ENCODE measurements around the gene SLC13A2. TPM values are rescaled to one million over a fixed set of nuclear protein-coding genes. Genes with fewer than 3 reads are reported as not detected.

The SLC13A2 gene
- polyA plus RNA-seq, 1 experiment = not detected

DNA sequence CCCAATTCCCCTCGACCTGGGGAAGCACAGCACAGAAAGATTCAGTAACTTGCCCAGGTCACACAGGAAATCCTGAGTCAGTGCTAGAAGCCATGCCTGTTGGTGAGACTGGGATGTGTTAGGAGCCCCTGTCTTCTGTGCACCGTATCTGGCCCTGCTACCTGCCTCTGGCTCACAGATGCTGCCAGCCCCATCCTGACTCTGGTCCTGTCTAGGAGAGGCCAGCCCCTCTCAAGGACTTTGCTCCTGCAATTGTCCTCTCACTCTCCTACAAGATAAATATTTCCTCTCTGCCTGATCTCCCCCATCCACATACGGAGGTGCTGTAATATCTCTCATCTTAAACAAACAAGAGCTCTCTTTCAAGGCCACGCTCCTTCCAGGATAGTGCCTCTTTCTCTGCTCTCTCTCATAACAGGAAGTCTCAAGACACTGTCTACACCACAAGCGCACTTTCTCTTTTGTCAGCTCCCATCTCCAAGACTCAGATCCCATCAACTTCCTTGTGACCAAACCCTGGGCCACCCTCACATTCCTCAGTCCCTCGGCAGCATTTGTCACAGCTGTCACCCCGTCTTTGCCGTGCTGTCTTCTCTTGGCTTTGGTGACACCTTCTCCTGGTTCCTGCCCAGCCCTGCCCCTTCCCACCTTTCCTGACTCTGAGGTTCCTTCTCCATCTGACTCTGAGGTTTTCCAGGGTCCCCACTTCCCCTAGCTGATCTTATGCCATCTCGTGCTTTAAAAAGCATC is 1.9 kb downstream of the SLC13A2 start:
- Histone ChIP-seq H3K9me3 (ENCODE audit: control insufficient read depth, insufficient read depth, low read length) (no peaks in the 10 kb centered on the region), H3K27me3 (ENCODE audit: control insufficient read depth, insufficient read depth, low read length) (peaks cover 38% of the 10 kb centered on the region), H3K27ac (ENCODE audit: low read depth, low read length) (no peak overlapping the region), H3K4me3 (ENCODE audit: low read depth, low read length) (no peak overlapping the region)
- POLR2A ChIA-PET = no interaction called here
- CTCF ChIA-PET = interaction anchor here (1.3 kb wide), 1 partner anchor 66 kb away, joined by 3 read pairs; no protein-coding TSS in a partner anchor
- TF ChIP-seq, protein P1, sequence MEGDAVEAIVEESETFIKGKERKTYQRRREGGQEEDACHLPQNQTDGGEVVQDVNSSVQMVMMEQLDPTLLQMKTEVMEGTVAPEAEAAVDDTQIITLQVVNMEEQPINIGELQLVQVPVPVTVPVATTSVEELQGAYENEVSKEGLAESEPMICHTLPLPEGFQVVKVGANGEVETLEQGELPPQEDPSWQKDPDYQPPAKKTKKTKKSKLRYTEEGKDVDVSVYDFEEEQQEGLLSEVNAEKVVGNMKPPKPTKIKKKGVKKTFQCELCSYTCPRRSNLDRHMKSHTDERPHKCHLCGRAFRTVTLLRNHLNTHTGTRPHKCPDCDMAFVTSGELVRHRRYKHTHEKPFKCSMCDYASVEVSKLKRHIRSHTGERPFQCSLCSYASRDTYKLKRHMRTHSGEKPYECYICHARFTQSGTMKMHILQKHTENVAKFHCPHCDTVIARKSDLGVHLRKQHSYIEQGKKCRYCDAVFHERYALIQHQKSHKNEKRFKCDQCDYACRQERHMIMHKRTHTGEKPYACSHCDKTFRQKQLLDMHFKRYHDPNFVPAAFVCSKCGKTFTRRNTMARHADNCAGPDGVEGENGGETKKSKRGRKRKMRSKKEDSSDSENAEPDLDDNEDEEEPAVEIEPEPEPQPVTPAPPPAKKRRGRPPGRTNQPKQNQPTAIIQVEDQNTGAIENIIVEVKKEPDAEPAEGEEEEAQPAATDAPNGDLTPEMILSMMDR (IDR thresholded peaks at IDR 0.05; ENCODE audit: low read depth, low read length) = no peak
- no peak for DNase-seq (ENCODE audit: low read depth, low spot score)

DNA sequence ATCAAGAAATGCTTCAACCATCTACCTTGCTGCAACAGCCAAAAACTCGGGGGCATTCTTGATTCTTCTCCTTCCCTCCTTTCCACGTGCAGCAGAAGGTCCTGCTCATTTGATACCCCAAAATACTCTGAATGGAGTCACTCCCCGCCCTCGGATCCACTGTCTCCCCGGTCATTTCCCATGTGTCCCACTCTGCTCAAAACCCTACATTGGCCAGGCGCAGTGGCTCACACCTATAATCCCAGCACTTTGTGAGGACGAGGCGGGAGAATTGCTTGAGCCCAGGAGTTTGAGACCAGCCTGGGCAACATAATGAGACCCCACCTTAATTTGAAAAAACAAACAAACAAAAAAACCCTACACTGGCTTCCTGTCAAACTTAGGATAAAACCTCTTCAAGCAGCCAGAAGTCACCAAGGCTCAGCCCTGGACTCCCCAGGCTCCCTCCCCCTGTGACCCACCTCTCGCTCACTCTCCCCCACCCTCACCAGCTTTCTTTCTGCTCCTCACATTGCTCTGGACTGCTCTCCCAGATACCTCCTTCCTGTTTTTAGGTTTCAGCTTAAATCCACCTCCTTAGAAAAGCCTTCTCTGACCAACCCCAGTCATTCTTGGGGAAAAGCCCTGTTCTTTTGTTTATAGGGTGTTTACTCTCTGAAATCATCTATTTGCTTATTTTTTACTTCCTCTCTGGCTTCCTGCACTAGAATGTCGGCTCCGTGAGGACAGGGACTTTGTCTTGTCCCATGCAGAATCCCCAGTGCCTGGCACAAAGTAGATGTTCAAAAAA is 2.8 kb downstream of the SLC13A2 start:
- no peak overlapping the region for H3K27ac ChIP-seq (ENCODE audit: low read depth, low read length)
- peaks cover 35% of the 10 kb centered on the region for H3K27me3 ChIP-seq (ENCODE audit: control insufficient read depth, insufficient read depth, low read length)
- TF ChIP-seq, protein P1 (IDR thresholded peaks at IDR 0.05; ENCODE audit: low read depth, low read length) = no peak
- DNase-seq (ENCODE audit: low read depth, low spot score) = no peak
- CTCF ChIA-PET = interaction anchor here (1.2 kb wide), 1 partner anchor 54 kb away, joined by 4 read pairs; no protein-coding TSS in a partner anchor
- POLR2A ChIA-PET = no interaction called here
- H3K9me3 ChIP-seq (ENCODE audit: control insufficient read depth, insufficient read depth, low read length) = no peaks in the 10 kb centered on the region
- no peak overlapping the region for H3K4me3 ChIP-seq (ENCODE audit: low read depth, low read length)

DNA sequence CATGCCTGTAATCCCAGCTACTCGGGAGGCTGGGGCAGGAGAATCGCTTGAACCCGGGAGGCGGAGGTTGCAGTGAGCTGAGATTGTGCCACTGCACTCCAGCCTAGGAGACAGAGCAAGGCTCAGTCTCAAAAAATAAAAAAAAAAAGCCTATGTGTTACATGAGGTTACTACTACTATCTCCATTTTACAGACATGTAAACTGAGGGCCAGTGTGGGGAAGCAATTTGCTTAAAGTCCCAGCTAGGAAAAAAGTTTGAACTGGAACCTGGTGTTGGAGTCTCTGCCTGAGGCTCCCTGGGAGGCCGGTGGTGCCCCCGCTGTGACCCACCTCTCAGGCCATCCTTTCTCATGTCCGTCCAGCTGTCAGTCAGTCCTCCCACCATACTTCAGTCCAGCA is 4.5 kb downstream of the SLC13A2 start:
- ChIA-PET POLR2A (no interaction called here), CTCF (no interaction called here)
- H3K4me3 ChIP-seq (ENCODE audit: low read depth, low read length) = no peak overlapping the region
- no peak for DNase-seq (ENCODE audit: low read depth, low spot score)
- TF ChIP-seq, protein P1 (IDR thresholded peaks at IDR 0.05; ENCODE audit: low read depth, low read length) = no peak
- H3K27ac ChIP-seq (ENCODE audit: low read depth, low read length) = no peak overlapping the region
- no peaks in the 10 kb centered on the region for H3K9me3 ChIP-seq (ENCODE audit: control insufficient read depth, insufficient read depth, low read length)
- peaks cover 30% of the 10 kb centered on the region for H3K27me3 ChIP-seq (ENCODE audit: control insufficient read depth, insufficient read depth, low read length)

DNA sequence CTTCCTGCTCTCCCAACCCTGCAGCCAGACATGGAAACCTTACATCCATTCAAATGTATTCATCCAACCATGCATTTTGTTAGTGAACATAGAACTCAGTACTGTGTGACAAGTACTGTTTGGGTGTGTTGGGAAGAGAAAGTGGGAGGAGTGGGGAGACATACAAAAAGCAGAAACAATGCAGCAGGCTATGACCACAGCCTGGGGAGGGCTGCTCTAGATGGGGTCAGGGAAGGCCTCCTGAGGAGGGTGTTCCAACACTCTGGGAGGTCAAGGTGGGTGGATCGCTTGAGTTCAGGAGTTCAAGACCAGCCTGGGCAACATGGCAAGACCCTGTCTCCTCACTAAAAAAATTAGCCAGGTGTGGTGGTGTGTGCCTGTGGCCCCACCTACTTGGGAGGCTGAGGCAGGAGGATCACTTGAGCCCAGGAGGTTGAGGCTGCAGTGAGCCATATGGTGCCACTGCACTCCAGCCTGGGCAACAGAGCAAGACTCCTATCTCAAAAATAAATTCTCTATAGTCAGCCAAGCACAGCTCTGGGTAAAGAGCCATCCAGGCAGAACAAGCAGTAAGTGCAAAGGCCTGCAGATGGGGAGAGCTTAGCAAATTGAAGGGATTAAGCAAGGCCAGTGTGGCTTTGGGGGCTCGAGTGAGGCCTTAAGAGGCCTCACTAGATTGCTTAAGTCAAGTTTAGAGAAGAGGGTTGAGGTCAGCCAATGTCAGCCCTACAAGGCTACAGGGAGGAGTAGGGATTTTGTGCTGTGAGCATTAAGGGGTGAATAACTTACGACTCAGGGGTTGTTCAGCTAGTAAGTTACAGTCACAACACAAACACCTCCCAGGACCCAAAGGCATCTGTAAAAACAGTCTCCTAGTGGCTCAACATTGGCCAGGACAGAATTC is 5.5 kb downstream of the SLC13A2 start:
- peaks cover 20% of the 10 kb centered on the region for H3K27me3 ChIP-seq (ENCODE audit: control insufficient read depth, insufficient read depth, low read length)
- ChIA-PET POLR2A (no interaction called here), CTCF (interaction anchor here (0.6 kb wide), 1 partner anchor 110 kb away, joined by 4 read pairs; no protein-coding TSS in a partner anchor)
- no peak overlapping the region for H3K27ac ChIP-seq (ENCODE audit: low read depth, low read length)
- H3K9me3 ChIP-seq (ENCODE audit: control insufficient read depth, insufficient read depth, low read length) = no peaks in the 10 kb centered on the region
- H3K4me3 ChIP-seq (ENCODE audit: low read depth, low read length) = no peak overlapping the region
- TF ChIP-seq, protein P1 (IDR thresholded peaks at IDR 0.05; ENCODE audit: low read depth, low read length) = no peak
- no peak for DNase-seq (ENCODE audit: low read depth, low spot score)
